Choroid plexus epithelial cell (primary cell): ENCODE results near the gene BTBD10.
"Not testable (repeated sequence)": the region's sequence is repeated elsewhere in the genome, so short reads cannot be mapped to it uniquely, and the experiment has no call there.

Source experiments
- DNase-seq: peaks from one replicate; pipeline ENCODE4 v3.0.0-alpha.2; 2010; ENCODE audit warnings: low read depth
- H3K4me3 ChIP-seq: 2 replicates; pipeline ENCODE4 v1.5.1; 2011; ENCODE audit warnings: low read depth, mild to moderate bottlenecking, control low read depth, low read length, moderate library complexity
- TF ChIP-seq, protein P1 (sequence below): conservative IDR thresholded peaks from 2 replicates; pipeline ENCODE4 v1.5.1; 2011; ENCODE audit warnings: low read depth, mild to moderate bottlenecking, control low read depth, inconsistent platforms, low read length, moderate library complexity

Gene BTBD10

DNA sequence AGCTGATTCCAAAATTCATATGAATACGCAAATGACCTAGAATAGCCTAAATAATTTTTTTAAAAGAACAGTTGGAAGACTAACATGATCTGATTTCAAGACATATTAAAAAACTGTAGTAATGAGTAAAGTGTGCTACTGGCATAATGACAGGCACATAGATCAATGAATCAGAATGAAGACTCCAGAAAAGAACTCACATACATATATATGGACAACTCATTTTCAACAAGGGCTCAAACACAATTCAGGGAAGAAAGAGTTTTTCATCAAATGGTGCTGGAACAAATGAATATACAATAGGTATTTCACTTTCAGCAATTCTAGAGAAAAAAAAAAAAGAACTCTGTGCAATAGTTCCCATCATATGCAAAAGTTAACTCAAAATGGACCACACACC is 33.7 kb downstream of the BTBD10 start:
- no peak for DNase-seq
- TF ChIP-seq, protein P1, sequence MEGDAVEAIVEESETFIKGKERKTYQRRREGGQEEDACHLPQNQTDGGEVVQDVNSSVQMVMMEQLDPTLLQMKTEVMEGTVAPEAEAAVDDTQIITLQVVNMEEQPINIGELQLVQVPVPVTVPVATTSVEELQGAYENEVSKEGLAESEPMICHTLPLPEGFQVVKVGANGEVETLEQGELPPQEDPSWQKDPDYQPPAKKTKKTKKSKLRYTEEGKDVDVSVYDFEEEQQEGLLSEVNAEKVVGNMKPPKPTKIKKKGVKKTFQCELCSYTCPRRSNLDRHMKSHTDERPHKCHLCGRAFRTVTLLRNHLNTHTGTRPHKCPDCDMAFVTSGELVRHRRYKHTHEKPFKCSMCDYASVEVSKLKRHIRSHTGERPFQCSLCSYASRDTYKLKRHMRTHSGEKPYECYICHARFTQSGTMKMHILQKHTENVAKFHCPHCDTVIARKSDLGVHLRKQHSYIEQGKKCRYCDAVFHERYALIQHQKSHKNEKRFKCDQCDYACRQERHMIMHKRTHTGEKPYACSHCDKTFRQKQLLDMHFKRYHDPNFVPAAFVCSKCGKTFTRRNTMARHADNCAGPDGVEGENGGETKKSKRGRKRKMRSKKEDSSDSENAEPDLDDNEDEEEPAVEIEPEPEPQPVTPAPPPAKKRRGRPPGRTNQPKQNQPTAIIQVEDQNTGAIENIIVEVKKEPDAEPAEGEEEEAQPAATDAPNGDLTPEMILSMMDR = no peak

DNA sequence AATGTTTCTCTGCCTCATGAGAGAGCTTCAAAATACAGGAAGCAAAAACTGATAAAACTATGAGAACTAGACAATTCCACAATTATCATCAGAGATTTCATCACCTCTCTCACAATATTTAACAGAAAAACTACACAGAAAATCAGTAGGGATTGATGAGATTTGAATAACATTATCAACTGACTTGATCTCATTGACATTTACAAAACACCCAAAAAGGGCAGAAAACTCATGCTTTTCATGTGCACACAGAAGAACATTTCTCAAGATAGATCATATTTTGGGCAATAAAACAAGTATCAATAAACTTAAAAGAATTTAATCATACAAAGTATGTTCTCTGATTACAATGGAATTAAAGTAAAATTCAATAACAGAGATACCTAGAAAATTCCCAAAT is 35.6 kb downstream of the BTBD10 start:
- TF ChIP-seq, protein P1 = no peak
- no peak for DNase-seq
- no peak overlapping the region for H3K4me3 ChIP-seq

More for the DNA sequence above, 33.7 kb downstream of the BTBD10 start:
- H3K4me3 ChIP-seq = no peak overlapping the region

DNA sequence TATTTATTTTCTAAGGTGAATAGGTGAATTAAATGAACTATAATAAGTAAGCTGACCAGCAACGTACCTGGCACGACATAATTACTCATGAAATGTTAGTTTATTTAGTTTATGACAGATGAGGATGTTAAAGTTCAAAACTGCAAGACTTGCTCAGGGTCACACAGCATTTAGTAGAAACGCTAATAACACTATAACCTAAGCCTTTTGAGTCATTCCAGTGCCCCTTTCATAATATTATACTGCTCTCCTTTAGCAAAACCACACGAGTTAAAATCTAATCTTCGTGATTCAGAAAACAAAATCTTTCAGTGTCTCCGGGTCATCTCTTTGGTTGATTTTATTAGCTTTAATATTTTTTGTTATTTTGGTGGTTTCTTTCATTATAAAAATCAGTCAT is 39.6 kb downstream of the BTBD10 start:
- no peak overlapping the region for H3K4me3 ChIP-seq
- DNase-seq = peak; percentile 37
- TF ChIP-seq, protein P1 = no peak

DNA sequence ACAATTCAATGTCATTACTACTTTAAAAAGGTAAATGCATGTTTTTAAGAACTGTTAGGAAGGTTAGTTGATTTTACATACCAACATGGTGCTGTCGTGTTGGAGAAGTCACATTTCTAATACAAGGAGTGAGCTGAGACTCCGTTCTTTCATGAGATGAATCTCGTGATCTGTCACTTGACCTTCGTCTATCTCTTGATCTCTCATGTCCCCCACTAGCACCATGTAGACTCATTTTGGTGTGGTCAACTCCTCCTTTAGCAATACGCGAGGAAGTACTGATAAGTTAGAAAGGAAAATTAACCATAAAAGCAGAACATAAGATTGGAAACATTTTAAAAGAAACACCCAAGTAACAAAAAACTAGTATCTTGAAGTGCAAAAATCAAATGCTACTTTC is 41.5 kb downstream of the BTBD10 start:
- DNase-seq = no peak
- TF ChIP-seq, protein P1 = no peak
- H3K4me3 ChIP-seq = no peak overlapping the region

DNA sequence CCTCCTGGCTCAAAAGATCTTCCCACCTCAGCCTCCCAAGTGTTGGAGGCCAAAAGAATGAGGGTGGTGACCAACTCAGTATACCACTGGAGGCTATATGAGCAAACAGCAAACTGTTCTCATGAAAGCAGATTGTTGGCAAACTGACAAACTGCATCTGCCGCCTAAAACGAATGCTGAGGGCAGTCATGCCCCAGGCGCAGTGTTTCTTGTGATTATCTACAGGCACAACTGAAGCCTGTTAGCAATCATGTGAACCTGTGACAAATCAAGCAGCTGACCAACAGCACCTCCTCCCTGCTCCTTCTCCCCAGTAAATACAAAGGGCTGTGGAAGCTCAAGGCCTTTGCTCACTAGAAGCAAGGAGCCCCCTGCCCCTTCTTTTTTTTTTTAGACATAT is 47.8 kb downstream of the BTBD10 start:
- TF ChIP-seq, protein P1 = no peak
- H3K4me3 ChIP-seq = no peak overlapping the region

DNA sequence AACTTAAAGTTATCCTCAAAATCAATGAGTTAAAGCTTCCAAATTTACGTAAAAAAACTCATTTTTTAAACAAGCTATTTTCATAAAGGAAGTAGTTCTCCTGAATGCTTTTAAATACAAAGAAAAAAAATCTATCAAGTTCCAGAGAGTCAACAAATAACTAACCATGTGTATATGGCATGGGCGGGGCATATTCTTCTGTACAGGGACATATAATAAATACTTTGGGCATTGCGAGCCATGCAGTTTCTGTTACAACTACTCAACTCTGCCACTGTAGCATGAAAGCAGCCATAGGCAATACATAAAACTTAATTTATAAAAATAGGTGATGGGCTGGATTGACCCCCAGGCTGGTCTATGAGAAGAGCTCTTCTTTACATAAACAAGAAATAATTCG is 57.8 kb downstream of the BTBD10 start:
- DNase-seq = no peak
- H3K4me3 ChIP-seq = no peak overlapping the region
- TF ChIP-seq, protein P1 = no peak

More for the DNA sequence above, 47.8 kb downstream of the BTBD10 start:
- DNase-seq = no peak

DNA sequence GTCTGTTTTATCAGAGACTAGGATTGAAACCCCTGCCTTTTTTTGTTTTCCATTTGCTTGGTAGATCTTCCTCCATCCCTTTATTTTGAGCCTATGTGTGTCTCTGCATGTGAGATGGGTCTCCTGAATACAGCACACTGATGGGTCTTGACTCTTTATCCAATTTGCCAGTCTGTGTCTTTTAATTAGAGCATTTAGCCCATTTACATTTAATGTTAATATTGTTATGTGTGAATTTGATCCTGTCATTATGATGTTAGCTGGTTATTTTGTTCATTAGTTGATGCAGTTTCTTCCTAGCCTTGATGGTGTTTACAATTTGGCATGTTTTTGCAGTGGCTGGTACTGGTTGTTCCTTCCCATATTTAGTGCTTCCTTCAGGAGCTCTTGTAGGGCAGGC is 64.7 kb downstream of the BTBD10 start:
- H3K4me3 ChIP-seq, DNase-seq: not testable (repeated sequence)

DNA sequence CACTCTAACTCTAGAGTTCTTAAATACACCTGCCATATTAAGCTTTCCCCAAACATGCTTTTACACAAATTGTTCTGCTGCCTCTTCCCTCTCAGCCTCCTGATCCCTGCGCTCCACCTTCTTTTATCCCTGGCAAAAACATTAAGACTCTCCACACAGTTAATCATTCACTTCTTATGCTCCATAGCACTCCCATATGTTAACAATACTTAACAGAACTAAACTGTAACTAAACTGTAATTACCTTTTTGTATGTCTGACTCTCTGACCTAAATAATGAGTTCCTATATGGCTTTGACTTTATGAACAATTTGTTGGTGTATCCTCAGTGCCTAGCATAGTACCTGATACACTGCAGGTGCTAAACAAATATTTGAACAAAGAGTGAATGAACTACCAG is 71.8 kb downstream of the BTBD10 start:
- TF ChIP-seq, protein P1 = no peak
- H3K4me3 ChIP-seq = no peak overlapping the region

More for the DNA sequence above, 71.8 kb downstream of the BTBD10 start:
- no peak for DNase-seq
